ES-I3 (cell line): ENCODE data around the gene TPM2.

Experiments
- H3K36me3 ChIP-seq: 2 replicates; pipeline ENCODE4 v1.6.1; 2013; ENCODE audit warnings: mild to moderate bottlenecking, low read length, control low read depth, moderate library complexity; ENCODE audit not compliant: insufficient read depth
- H3K4me1 ChIP-seq: 2 replicates; pipeline ENCODE4 v1.6.1; 2013; ENCODE audit warnings: mild to moderate bottlenecking, control low read depth, low read length; ENCODE audit not compliant: insufficient read depth
- H3K9ac ChIP-seq: 2 replicates; pipeline ENCODE4 v1.6.1; 2013; ENCODE audit warnings: low read depth, mild to moderate bottlenecking, low read length, moderate library complexity
- H3K9me3 ChIP-seq: 2 replicates; pipeline ENCODE4 v1.6.1; 2013; ENCODE audit warnings: mild to moderate bottlenecking, low read length, moderate library complexity; ENCODE audit not compliant: control insufficient read depth, insufficient read depth

TPM2 gene

GRCh38 chr9:35667939-35668338 is 21.8 kb downstream of the TPM2 start:
- H3K9me3 ChIP-seq = no peaks in the 10 kb centered on the region

GRCh38 chr9:35666549-35666948 is 23.2 kb downstream of the TPM2 start:
- H3K9me3 ChIP-seq = no peaks in the 10 kb centered on the region
- no peaks in the 10 kb centered on the region; the same call in 1 of the 2 replicates for H3K36me3 ChIP-seq
- no peak overlapping the region for H3K9ac ChIP-seq
- no peaks in the 10 kb centered on the region for H3K4me1 ChIP-seq

More at GRCh38 chr9:35667939-35668338, 21.8 kb downstream of the TPM2 start:
- no peak overlapping the region for H3K9ac ChIP-seq
- H3K36me3 ChIP-seq = no peaks in the 10 kb centered on the region
- no peaks in the 10 kb centered on the region for H3K4me1 ChIP-seq

- Histone ChIP-seq H3K4me1 (no peaks in the 10 kb centered on the region), H3K9me3 (no peaks in the 10 kb centered on the region), H3K36me3 (peaks cover 1% of the 10 kb centered on the region; the same call in 1 of the 2 replicates), H3K9ac (no peak overlapping the region)
These were observed 23.7 kb downstream of the TPM2 start for GRCh38 chr9:35666045-35666444.

- H3K4me1 ChIP-seq = peaks cover 4% of the 10 kb centered on the region; the same call in 1 of the 2 replicates
- H3K36me3 ChIP-seq = peaks cover 2% of the 10 kb centered on the region; the same call in 1 of the 2 replicates
- peak overlapping the region; percentile 85; the same call in 1 of the 2 replicates for H3K9ac ChIP-seq
These were observed 24.3 kb downstream of the TPM2 start for GRCh38 chr9:35665471-35665818.

GRCh38 chr9:35664531-35665470 is 24.9 kb downstream of the TPM2 start, which contains the start of gene ARHGEF39:
Gene ARHGEF39 (minus strand): TSS chr9:35665195. CDS start chr9:35665169, 26 bp downstream.
- Histone ChIP-seq H3K36me3 (peaks cover 6% of the 10 kb centered on the region; the same call in 1 of the 2 replicates), H3K4me1 (peaks cover 4% of the 10 kb centered on the region; the same call in 1 of the 2 replicates), H3K9me3 (no peaks in the 10 kb centered on the region), H3K9ac (peak within 1 kb of the TSS; percentile 85)

More at GRCh38 chr9:35665471-35665818, 24.3 kb downstream of the TPM2 start:
- no peaks in the 10 kb centered on the region for H3K9me3 ChIP-seq

GRCh38 chr9:35662437-35662836 is 27.3 kb downstream of the TPM2 start:
- H3K9ac ChIP-seq = no peak overlapping the region
- peaks cover 4% of the 10 kb centered on the region; the same call in 1 of the 2 replicates for H3K4me1 ChIP-seq
- no peaks in the 10 kb centered on the region for H3K9me3 ChIP-seq
- peaks cover 6% of the 10 kb centered on the region; the same call in 1 of the 2 replicates for H3K36me3 ChIP-seq

- H3K9me3 ChIP-seq = no peaks in the 10 kb centered on the region
- peaks cover 6% of the 10 kb centered on the region; the same call in 1 of the 2 replicates for H3K36me3 ChIP-seq
- no peak overlapping the region for H3K9ac ChIP-seq
- H3K4me1 ChIP-seq = peaks cover 4% of the 10 kb centered on the region; the same call in 1 of the 2 replicates
These were observed 27.9 kb downstream of the TPM2 start for GRCh38 chr9:35661756-35662350.

GRCh38 chr9:35660966-35661415 is 28.7 kb downstream of the TPM2 start:
- no peaks in the 10 kb centered on the region for H3K9me3 ChIP-seq
- H3K36me3 ChIP-seq = peaks cover 6% of the 10 kb centered on the region; the same call in 1 of the 2 replicates
- no peak overlapping the region for H3K9ac ChIP-seq
- H3K4me1 ChIP-seq = peaks cover 7% of the 10 kb centered on the region; the same call in 1 of the 2 replicates

GRCh38 chr9:35659340-35659739 is 30.4 kb downstream of the TPM2 start:
- Histone ChIP-seq H3K36me3 (peaks cover 6% of the 10 kb centered on the region; the same call in 1 of the 2 replicates), H3K9ac (peak overlapping the region; percentile 85; the same call in 1 of the 2 replicates), H3K4me1 (peaks cover 7% of the 10 kb centered on the region; the same call in 1 of the 2 replicates), H3K9me3 (no peaks in the 10 kb centered on the region)

- Histone ChIP-seq H3K36me3 (peaks cover 6% of the 10 kb centered on the region; the same call in 1 of the 2 replicates), H3K9ac (peak overlapping the region; percentile 85), H3K4me1 (peaks cover 7% of the 10 kb centered on the region; the same call in 1 of the 2 replicates), H3K9me3 (no peaks in the 10 kb centered on the region)
These were observed 30.8 kb downstream of the TPM2 start for GRCh38 chr9:35658968-35659220.

GRCh38 chr9:35658137-35658967 is 31.4 kb downstream of the TPM2 start, which contains the start of gene CCDC107:
Gene CCDC107 (plus strand): TSS chr9:35658292. CDS start chr9:35658380, 88 bp downstream.
- Histone ChIP-seq H3K36me3 (peaks cover 6% of the 10 kb centered on the region; the same call in 1 of the 2 replicates), H3K9me3 (no peaks in the 10 kb centered on the region), H3K9ac (peak within 1 kb of the TSS; percentile 85), H3K4me1 (peaks cover 7% of the 10 kb centered on the region; the same call in 1 of the 2 replicates)

GRCh38 chr9:35657546-35658136 is 32.1 kb downstream of the TPM2 start, which contains the start of gene RMRP:
Gene RMRP (minus strand): TSS chr9:35658019.
- Histone ChIP-seq H3K9me3 (no peaks in the 10 kb centered on the region), H3K36me3 (peaks cover 6% of the 10 kb centered on the region; the same call in 1 of the 2 replicates), H3K4me1 (peaks cover 7% of the 10 kb centered on the region; the same call in 1 of the 2 replicates), H3K9ac (peak within 1 kb of the TSS; percentile 85)

- peaks cover 7% of the 10 kb centered on the region; the same call in 1 of the 2 replicates for H3K4me1 ChIP-seq
- H3K9ac ChIP-seq = peak overlapping the region; percentile 60
- no peaks in the 10 kb centered on the region for H3K9me3 ChIP-seq
- peaks cover 6% of the 10 kb centered on the region; the same call in 1 of the 2 replicates for H3K36me3 ChIP-seq
These were observed 32.7 kb downstream of the TPM2 start for GRCh38 chr9:35656831-35657545.
